Measurements from ENCODE around the gene ANTXR1. TPM values are rescaled to one million over a fixed set of nuclear protein-coding genes. Genes with fewer than 3 reads are reported as not detected.

Gene ANTXR1
- total RNA-seq, 1 donor from 2014 or later, result 61.1 TPM

DNA sequence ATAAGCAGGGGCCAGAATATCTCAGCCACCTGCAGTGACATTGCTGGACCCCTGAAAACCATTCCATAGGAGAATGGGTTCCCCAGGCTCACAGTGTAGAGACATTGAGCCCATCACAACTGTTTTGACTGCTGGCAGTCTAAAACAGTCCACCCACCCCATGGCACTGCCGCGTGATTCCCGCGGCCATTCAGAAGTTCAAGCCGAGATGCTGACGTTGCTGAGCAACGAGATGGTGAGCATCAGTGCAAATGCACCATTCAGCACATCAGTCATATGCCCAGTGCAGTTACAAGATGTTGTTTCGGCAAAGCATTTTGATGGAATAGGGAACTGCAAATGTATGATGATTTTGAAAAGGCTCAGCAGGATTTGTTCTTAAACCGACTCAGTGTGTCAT lies 234.6 kb downstream of the ANTXR1 start:
- DNase-seq (ENCODE audit: low read depth, low spot score), result no peak
- peaks cover 20% of the 10 kb centered on the region for H3K36me3 Mint-ChIP-seq (ENCODE audit: low read depth)
- no peak overlapping the region for H3K27ac Mint-ChIP-seq (ENCODE audit: unreplicated experiment)
- H3K9me3 Mint-ChIP-seq, result no peaks in the 10 kb centered on the region
- H3K4me1 Mint-ChIP-seq, result no peaks in the 10 kb centered on the region
- H3K27me3 Mint-ChIP-seq (ENCODE audit: low read depth), result peaks cover 6% of the 10 kb centered on the region
- TF ChIP-seq, protein P1, sequence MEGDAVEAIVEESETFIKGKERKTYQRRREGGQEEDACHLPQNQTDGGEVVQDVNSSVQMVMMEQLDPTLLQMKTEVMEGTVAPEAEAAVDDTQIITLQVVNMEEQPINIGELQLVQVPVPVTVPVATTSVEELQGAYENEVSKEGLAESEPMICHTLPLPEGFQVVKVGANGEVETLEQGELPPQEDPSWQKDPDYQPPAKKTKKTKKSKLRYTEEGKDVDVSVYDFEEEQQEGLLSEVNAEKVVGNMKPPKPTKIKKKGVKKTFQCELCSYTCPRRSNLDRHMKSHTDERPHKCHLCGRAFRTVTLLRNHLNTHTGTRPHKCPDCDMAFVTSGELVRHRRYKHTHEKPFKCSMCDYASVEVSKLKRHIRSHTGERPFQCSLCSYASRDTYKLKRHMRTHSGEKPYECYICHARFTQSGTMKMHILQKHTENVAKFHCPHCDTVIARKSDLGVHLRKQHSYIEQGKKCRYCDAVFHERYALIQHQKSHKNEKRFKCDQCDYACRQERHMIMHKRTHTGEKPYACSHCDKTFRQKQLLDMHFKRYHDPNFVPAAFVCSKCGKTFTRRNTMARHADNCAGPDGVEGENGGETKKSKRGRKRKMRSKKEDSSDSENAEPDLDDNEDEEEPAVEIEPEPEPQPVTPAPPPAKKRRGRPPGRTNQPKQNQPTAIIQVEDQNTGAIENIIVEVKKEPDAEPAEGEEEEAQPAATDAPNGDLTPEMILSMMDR (conservative IDR thresholded peaks at IDR 0.05), result no peak
- no peak overlapping the region for H3K4me3 Mint-ChIP-seq

DNA sequence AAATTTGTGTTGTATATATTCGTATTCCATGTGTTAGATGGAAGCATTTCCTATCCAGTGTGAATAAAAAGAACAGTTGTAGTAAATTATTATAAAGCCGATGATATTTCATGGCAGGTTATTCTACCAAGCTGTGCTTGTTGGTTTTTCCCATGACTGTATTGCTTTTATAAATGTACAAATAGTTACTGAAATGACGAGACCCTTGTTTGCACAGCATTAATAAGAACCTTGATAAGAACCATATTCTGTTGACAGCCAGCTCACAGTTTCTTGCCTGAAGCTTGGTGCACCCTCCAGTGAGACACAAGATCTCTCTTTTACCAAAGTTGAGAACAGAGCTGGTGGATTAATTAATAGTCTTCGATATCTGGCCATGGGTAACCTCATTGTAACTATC lies 235.3 kb downstream of the ANTXR1 start:
- no peak for DNase-seq (ENCODE audit: low read depth, low spot score)
- no peak overlapping the region for H3K27ac Mint-ChIP-seq (ENCODE audit: unreplicated experiment)
- H3K27me3 Mint-ChIP-seq (ENCODE audit: low read depth), result peaks cover 4% of the 10 kb centered on the region
- H3K36me3 Mint-ChIP-seq (ENCODE audit: low read depth), result peaks cover 20% of the 10 kb centered on the region
- H3K4me3 Mint-ChIP-seq, result no peak overlapping the region
- no peaks in the 10 kb centered on the region for H3K4me1 Mint-ChIP-seq
- H3K9me3 Mint-ChIP-seq, result no peaks in the 10 kb centered on the region
- TF ChIP-seq, protein P1 (conservative IDR thresholded peaks at IDR 0.05), result no peak

DNA sequence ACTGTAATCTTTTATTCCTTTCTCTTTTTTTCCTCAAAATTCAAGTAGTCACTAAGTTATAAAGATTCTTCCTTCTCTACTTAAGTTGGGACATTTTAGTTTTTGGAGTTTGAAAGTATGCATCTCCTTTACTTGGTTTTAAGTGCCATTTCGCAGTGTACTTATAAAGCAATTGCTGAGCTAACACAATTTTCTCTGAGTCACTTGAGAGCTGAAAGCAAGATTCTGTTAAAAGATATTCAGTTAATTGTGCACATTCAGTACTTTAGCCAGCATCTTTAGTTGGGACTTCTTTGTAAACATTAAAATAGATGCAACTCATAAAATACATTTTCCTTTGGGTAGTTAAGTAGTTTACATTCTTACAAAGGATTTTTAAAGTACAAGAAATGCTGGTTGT lies 238.0 kb downstream of the ANTXR1 start:
- Mint-ChIP-seq H3K9me3 (no peaks in the 10 kb centered on the region), H3K27me3 (ENCODE audit: low read depth) (peaks cover 7% of the 10 kb centered on the region), H3K27ac (ENCODE audit: unreplicated experiment) (no peak overlapping the region), H3K4me1 (no peaks in the 10 kb centered on the region), H3K36me3 (ENCODE audit: low read depth) (peaks cover 14% of the 10 kb centered on the region), H3K4me3 (no peak overlapping the region)
- TF ChIP-seq, protein P1 (conservative IDR thresholded peaks at IDR 0.05), result no peak
- no peak for DNase-seq (ENCODE audit: low read depth, low spot score)

DNA sequence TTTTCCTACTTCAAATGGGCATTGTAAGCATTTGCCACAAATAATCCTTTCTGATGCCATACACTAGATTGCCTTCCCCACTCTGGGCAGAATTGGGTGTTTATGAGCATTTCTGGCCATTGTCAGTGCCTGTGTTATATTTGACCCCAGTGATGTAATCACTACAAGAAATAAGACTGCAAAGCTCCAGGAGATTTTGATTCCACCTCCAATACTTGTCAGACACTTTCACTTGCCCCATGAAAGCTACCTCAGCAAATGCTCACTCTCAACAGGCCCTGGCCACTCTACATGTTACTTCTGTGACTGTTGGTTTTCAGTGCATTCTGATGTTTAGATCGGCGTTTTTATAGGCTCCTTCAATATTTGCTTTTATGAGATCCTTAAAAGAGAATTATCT lies 239.0 kb downstream of the ANTXR1 start:
- no peaks in the 10 kb centered on the region for H3K4me1 Mint-ChIP-seq
- H3K4me3 Mint-ChIP-seq, result no peak overlapping the region
- no peak overlapping the region for H3K27ac Mint-ChIP-seq (ENCODE audit: unreplicated experiment)
- DNase-seq (ENCODE audit: low read depth, low spot score), result no peak
- H3K9me3 Mint-ChIP-seq, result no peaks in the 10 kb centered on the region
- TF ChIP-seq, protein P1 (conservative IDR thresholded peaks at IDR 0.05), result no peak
- H3K27me3 Mint-ChIP-seq (ENCODE audit: low read depth), result peaks cover 14% of the 10 kb centered on the region
- H3K36me3 Mint-ChIP-seq (ENCODE audit: low read depth), result peaks cover 5% of the 10 kb centered on the region

DNA sequence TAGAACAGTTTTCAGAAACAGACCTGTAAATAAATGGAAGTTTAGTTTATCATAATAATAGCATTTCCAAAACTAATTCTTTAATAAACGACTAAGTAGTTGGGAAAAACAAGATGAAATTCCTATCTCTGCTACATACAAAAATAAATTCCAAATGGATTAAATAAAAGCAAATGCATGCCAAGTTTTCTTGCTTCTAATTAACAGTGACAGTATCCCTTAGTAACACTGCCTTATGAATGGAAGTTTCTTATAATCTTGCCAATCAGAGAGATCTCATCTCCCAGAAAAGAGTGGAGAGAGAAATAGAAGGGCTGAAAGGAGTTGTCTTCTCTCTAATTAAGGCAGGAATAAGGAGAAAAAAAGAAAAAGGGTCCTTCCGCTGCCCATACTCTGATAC lies 240.1 kb downstream of the ANTXR1 start:
- DNase-seq (ENCODE audit: low read depth, low spot score), result no peak
- peaks cover 6% of the 10 kb centered on the region for H3K9me3 Mint-ChIP-seq
- no peaks in the 10 kb centered on the region for H3K4me1 Mint-ChIP-seq
- no peaks in the 10 kb centered on the region for H3K36me3 Mint-ChIP-seq (ENCODE audit: low read depth)
- no peak overlapping the region for H3K27ac Mint-ChIP-seq (ENCODE audit: unreplicated experiment)
- peaks cover 24% of the 10 kb centered on the region for H3K27me3 Mint-ChIP-seq (ENCODE audit: low read depth)
- no peak overlapping the region for H3K4me3 Mint-ChIP-seq
- TF ChIP-seq, protein P1 (conservative IDR thresholded peaks at IDR 0.05), result no peak

All from neural crest cell (in vitro differentiated cells).